GM19395 (cell line): Measurements from ENCODE around the gene PLIN4.

Source experiments
- ATAC-seq: cut with Tn5 transposase; IDR thresholded peaks from one replicate; pipeline ENCODE4 v1.9.1; 2021; ENCODE audit warnings: mild to moderate bottlenecking, moderate library complexity; ENCODE audit not compliant: unreplicated experiment

PLIN4 gene

DNA sequence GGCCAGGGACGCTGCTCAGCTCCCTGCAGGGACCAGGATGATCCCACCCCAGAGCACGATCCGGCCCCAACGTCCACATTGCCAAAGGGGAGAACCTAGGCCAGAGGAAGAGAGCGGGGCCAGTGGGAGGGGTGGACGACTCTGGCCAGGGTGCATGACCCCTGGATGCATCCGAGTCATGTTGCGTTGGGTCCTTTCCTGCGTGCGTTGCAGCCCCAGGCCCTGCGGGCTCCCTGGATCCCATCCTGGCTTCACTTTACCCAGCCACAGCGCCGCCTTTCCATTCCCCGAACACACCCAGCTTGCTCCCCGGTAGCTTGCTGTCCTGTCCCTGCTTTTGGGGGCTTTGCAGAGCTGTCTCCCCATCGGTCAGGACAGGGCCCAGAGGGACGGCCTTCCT is 10.5 kb downstream of the PLIN4 start:
- no peak for ATAC-seq

DNA sequence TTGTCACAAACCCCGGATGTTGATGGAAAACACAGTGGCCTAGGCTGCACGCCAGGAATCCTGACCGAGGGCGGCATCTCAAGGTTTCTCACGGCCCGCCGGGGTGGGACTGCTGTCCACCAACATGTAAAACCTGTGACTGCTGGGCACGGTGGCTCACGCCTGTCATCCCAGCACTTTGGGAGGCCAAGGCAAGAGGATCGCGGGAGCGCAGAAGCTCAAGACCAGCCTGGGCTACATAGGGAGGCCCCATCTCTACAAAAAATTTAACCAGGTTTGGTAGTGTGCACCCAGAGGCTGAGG is 11.2 kb downstream of the PLIN4 start:
- ATAC-seq = no peak

DNA sequence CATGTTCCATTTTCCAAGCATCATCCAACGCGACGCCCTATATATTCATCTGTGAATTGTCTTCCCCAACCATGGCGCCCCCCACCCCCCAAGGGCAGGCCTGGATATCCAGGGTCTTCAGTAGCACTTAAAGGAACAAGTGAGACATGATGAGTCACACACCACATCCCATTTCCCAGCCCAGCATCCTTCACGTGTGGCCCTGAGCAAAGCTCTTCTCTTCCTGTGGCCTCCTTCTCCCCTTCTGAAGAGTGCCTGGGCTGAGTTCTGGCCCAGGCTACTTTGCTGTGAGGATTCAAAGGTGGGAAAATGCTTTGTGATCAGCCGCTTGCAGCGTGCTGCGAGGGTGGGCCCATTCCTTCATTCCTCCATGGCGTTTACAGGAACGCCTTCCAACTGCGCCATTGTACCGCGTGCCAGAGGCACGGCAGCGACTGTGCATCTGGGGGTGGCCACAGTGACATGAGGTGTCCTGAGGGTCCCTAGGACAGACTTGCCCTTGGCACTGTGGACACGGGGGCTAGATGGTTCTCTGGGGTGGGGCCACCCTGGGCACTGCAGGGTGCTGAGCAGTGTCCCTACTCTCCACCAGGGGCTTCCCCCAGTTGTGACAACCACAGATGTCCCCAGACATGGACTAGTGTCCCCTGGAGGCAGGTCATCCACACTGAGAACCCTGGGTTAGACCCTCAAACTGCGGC is 11.7 kb downstream of the PLIN4 start:
- ATAC-seq = no peak

DNA sequence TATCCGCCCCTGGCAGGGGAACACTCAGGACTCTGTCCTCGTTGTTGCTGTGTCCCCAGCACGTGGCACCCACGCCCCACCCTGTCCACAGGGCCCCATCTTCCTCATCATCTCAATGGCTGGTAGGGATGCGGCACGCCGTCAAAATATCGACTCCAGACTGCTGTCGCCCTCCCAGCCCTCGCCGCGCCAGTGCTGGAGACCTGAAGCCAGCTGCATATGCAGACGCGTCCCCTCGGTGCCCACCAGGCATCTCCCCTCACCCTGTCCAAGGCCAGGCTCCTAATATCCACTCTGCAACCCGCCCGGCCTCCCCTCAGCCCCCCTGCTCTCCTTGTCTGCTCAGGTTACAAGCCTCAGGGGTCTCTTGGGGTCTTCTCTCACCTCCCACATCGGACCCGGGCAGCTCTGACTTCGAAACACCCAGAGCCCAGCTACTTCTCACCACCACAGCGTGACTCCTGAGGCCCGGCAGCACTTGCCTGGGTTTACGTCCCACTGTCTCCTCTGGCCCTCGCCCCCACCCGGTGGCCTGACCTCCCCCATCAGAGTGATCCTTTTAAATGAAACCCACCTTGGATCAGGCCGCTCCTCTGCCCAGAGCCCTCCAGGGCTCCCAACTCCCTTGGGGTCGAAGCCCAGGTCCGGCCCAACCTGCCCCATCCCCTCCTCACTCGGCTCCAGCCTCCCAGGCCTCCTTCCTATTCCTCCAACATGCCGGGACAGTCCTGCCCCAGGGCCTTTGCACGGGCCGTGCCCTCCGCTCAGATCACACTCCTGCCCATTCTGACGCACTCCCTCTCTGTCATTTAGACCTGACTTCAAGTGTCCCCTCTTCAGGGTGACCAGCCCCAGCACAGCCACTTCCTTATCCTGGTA is 12.5 kb downstream of the PLIN4 start:
- no peak for ATAC-seq

DNA sequence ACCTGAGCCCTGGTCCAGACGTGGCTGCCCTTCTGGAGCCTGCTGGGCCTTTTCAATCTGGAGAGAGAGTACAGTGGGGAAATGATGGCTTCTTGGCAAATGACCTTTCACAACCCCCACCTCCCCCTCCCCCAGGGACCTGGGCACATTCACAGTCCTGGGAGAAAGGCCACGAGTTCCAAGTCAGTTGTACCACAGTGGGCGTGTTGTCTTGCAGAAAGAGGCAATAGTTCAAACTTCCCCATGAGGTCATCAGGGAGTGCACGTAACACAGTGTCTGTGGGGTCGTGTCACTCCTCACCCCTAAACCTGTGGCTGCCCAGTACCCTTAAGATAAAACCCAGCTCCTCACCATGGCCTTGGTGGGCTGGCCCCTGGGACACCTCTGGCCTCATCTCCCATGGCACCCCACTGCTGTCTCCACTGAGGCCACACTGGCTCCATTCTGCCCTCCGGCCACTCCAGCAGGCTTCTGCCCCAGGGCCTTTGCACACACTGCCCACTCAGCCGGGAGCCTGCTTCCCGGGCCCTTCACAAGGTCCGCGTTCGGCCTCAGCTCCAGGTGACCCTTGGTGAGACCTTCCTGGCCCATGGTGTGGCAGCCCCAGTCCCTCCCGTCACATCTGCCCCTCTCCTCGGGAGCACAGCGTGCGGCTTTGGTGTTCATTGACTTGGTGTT is 13.3 kb downstream of the PLIN4 start:
- no peak for ATAC-seq

DNA sequence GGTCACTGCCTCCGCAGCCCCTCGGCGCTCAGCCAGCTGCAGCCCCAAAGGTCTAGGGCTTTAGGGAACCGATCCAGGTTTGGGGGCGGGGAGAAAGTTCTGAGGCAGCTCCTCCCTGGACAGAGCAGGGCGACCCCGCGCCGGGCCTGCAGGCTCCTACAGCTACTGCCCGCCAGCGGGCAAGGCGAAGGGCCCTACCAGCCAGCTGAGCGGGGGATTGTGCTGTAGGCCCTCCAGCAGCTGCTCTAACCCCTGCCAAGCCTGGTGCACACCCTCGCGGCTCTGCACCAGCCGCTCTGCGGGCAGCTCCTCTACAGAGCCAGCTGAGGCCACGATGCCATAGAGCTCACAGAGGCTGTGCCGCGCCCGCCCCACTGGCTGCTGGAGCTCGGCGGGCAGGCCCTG is 14.0 kb downstream of the PLIN4 start:
- ATAC-seq = no peak

DNA sequence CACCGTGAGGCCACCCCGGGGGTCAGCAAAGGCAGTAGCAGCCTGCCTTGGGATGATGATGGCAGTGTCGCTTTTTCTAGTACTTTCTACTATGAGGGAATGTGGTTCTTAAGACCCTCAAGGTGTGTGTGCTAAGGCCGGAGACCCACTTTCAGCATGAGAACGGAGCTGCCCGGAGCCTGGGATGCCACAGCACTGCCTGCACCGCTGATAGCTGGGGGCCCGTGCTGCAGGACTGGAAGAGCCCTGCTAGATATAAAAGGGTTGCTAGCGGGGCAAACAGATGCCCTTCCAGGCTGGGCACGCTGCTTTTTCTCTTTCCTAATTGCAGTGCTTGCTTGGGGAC is 14.5 kb downstream of the PLIN4 start:
- ATAC-seq = no peak

DNA sequence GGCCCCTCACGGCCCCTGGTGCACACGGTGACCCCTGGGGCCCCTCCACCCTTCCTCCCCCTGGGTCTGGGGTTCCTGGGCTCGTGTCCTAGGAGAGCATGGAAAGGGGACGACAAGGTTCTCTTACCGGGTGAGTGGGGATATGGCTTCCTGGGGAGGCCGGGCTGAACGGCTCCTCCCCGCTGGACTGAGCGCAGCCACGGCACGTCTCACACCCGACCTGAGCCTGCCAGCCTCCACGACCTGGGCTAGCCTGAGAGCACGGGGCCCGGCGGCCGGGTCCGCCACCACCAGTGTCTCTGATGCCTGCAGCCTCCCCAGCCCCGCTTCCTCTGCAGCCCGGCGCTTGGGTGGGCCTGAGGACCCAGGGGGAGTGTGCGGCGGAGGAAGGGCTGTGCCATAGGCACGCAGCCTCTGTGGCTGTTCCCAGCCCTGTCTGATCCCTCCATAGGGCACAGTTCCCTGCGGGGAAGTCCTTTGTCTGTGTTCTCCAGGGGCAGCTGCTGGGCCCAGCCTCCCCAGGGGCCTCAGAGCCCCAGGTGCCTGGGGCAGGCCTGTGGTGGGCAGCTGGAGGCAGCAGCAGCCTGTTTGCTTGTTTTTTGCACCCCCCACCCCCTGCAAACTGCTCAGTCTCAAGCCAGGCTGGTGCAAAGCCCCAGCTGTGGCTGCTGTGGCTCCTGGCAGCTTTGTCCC is 15.0 kb downstream of the PLIN4 start:
- ATAC-seq = no peak

DNA sequence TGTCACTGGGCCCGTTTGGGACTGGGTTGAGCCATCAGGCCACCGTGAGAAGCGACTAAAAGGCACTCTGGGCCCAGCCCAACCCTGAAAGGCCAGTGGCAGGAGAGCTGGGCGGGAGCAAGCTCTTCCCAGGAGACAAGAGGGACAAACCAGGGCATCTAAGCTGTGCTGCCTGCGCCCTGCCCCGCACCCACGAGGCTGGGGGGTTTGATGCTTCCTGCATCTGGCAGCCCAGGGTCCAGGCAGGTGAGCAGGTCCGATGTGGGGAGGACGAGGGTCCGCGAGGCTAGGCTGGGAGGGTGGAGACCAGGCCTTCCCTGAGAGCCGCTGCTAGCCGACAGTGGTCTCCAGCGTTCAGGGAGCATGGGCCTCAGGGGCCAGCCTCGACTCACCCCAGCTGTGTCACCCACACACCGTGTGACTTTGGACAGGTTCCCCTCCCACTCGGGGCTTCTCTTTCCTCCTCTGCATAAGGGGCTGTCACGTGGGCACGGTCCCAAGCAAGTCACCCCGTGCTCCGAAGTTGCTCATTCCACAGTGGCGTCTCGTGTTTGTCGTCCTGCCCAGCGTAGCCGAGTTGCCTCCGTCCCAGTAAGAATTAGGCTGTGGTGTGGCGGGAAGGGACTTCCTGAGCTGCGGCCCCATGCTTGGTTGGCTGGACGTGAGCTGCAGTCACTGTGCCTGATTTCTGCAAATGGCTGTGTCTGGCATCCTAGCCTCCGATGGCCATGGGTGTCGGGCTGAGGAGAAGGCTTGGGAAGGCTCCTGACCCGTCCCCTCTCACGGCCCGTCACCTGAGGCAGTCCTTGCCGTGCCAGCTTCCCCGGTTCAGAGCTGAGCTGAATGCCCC is 15.8 kb downstream of the PLIN4 start:
- no peak for ATAC-seq

DNA sequence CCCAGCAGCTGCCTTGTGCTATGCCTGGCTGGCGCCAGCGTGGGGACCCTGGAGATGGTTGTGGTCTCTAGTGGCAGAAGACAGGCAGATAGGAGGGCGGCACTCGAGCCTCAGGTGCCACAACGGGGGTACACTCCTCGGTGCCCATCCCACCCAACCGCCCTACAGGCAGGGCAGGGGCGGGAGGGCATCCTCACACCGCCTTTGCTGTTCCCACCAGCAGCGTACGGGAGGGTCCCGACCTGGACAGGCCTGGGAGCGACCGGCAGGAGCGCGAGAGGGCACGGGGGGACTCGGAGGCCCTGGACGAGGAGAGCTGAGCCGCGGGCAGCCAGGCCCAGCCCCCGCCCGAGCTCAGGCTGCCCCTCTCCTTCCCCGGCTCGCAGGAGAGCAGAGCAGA is 16.6 kb downstream of the PLIN4 start:
- ATAC-seq = no peak

DNA sequence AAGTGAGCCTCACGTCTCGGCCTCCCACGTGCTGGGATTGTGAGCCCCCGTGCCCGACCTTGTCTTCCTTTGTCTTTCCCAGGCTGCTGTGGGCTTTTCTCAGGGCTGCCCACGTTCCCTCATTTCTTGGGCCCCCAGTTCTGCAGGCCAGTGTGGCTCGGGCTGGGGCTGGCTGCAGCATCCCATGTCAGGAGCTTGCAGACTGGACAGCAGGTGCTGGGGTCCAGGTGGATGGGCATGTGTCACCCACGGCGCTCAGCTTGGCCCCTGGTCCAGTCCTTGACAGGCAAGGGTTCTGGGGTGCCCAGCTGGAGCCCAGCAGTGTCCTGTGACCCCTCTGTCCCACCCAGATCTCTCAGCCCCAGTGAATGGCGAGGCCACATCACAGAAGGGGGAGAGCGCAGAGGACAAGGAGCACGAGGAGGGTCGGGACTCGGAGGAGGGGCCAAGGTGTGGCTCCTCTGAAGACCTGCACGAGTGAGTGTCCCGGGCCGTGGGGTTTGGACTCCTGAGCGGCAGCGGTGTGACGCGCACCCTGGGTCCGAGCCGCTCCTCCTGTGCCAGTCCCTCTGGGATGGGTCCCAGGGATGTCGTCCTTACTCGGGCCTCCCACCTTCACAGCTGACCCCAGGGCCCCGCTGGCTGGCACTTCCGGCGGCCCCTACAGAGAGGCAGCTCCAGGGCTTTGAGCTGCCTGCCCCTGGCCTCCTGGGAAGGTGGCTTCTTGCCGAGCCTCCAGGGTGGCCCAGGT is 17.3 kb downstream of the PLIN4 start:
- no peak for ATAC-seq

DNA sequence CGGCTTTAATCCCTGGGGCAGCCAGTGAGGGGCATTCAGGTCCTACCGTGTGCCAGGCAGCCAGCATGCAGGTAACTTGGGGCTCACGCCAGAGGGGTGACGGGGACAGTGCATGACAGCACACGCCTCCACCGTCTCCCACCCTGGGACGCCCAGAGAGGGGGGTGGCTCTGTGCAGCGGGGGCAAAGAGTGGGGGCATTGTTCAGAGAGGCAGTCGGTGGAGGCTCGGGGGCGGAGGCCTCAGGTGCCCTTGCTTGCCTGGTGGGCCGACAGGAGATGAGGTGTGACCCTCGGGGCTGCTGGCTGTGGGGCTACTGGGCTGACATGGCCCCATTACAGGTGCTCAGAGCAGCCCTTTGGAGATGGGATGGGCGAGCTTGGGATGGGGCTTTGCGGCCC is 18.4 kb downstream of the PLIN4 start:
- ATAC-seq = no peak

DNA sequence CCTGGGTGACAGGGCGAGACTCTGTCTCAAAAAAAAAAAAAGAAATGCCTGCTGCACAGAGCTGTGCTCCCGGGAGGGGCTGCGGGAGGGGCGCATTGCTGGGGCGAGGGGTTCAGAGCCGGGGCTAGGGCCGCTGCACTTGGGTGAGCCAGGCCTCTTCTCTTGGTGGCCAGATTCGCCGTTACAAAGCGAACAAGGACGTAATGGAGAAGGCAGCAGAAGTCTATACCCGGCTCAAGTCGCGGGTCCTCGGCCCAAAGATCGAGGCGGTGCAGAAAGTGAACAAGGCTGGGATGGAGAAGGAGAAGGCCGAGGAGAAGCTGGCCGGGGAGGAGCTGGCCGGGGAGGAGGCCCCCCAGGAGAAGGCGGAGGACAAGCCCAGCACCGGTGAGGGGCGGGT is 19.0 kb downstream of the PLIN4 start:
- no peak for ATAC-seq

DNA sequence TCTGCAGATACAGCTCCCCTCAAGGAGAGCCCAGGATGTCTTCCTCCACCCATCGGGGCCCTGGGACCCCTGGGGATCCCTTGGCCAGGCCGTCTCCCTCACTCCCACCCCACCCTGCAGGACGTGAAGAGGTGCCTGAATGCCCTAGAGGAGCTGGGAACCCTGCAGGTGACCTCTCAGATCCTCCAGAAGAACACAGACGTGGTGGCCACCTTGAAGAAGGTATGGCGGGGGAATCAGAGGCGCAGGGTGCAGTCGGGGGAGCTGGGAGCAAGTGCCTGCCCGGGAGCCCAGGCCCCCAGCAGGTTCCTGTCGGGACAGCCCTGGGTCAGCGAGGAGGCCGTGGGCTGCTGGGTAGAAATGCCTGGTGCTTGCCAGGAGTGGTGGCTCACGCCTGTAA is 19.6 kb downstream of the PLIN4 start:
- no peak for ATAC-seq

DNA sequence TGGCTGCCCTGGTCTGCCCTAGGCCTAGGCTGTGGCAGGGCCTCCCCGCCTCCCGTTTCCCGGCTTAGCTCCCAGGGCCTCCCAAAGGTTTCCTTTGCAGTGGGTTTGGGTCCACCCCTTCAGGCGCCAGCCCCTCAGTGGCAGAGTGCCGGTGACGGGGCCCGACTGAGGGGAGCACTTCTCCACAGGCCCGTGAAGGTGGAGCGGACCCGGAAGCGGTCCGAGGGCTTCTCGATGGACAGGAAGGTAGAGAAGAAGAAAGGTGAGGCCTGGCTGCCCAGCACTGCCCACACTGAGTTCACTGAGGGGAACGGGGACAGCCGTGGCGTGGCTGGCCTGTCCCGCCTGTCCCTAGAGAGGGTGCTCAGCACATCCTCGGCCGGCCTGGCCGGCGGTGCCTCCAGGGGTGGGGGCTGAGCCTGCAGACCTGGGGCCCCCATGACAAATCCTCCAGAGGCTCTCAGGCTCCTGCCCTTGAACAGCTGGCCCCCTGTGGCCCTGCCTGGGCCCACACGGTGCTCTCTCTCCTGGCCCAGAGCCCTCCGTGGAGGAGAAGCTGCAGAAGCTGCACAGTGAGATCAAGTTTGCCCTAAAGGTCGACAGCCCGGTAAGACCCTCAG is 20.4 kb downstream of the PLIN4 start:
- no peak for ATAC-seq

DNA sequence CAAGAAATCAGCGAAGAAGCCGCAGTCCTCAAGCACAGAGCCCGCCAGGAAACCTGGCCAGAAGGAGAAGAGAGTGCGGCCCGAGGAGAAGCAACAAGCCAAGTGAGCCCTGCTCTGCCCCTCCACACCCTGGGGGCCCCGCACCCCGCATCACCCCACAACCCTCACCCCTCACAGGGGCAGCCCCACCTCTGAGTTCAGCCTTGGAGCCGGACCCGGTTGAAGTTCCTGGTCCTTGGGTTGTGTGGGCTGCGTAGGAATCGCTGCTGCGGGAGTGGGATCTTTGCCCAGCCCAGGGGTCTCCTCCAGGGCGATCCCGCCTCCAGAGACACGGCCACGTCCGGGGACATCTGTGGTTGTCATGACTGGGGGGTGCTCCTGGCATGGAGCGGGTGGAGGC is 22.0 kb downstream of the PLIN4 start:
- no peak for ATAC-seq

DNA sequence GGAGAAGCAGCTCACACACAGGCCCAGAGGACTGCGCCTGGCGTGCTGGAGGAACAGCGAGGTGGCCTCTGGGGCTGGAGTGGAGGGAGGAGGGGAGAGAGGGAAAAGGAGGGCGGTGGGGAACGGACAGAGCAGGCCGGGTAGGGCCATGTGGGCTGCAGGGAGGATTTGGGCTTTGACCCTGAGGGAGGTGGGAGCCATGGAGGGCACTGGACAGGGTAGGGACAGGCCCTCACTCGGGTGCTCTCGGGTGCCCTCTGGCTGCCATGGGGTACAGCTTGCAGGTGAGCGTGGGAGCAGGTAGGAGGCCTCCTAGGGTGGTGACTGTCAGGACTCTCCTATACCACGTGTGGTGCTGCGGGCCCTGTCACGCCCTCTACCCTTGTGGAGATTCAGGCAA is 22.8 kb downstream of the PLIN4 start:
- ATAC-seq = no peak

DNA sequence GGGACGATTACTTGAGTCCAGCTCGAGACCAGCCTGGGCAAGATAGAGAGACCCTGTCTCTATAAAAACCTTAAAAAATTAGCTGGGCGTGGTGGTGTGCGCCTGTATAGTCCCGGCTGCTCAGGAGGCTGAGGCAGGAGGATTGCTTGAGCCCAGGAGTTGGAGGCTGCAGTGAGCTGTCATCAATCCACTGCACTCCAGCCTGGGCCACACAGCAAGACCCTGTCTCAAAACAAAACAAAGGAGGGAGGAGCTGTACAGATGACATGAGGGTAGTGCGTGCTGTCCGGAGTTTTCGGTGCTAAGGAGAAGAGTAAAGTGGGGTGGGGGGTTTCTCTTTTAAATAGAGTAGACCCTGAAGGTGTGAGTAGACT is 23.6 kb downstream of the PLIN4 start:
- no peak for ATAC-seq

DNA sequence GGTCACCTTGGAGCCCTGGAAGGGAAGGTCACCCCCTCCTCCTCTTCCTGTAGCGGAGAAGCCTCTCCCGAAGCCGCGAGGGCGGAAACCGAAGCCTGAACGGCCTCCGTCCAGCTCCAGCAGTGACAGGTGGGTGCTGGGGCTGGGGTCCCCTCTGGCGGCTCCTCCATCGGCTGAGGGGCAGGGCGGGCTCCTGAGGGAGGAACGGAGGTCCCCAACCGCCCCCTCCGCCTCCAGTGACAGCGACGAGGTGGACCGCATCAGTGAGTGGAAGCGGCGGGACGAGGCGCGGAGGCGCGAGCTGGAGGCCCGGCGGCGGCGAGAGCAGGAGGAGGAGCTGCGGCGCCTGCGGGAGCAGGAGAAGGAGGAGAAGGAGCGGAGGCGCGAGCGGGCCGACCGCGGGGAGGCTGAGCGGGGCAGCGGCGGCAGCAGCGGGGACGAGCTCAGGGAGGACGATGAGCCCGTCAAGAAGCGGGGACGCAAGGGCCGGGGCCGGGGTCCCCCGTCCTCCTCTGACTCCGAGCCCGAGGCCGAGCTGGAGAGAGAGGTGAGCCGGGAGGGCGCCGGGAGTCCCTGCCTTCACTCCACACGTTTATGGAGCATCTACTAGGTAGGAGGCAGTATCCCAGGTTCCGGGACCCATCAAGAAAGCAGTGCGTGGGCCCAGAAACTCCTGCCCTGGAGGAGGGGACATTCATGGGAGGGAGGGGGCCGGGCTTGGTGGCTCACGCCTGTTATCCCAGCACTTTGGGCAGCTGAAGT is 24.2 kb downstream of the PLIN4 start:
- no peak for ATAC-seq
